ENCODE measurements around the gene TLK2.
"Not testable (repeated sequence)": the region's sequence is repeated elsewhere in the genome, so short reads cannot be mapped to it uniquely, and the experiment has no call there.

The TLK2 gene

DNA sequence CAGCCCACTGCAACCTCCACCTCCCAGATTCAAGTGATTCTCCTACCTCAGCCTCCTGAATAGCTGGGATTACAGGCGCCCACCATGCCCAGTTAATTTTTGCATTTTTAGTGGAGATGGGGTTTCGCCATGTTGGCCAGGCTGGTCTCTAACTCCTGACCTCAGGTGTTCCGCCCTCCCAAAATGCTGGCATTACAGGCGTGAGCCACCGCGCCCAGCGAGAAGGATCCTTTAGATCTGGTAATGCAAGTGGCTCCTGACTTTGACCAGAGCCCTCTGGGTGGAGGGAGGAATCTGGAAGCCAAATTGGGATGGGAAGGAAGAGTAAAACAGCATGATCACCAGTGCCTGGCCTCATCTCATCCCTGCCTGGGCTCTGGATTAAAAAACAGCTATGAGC lies 13.4 kb upstream of the TLK2 start:
- H3K4me2 ChIP-seq (ENCODE audit: low read length) = not testable (repeated sequence)

DNA sequence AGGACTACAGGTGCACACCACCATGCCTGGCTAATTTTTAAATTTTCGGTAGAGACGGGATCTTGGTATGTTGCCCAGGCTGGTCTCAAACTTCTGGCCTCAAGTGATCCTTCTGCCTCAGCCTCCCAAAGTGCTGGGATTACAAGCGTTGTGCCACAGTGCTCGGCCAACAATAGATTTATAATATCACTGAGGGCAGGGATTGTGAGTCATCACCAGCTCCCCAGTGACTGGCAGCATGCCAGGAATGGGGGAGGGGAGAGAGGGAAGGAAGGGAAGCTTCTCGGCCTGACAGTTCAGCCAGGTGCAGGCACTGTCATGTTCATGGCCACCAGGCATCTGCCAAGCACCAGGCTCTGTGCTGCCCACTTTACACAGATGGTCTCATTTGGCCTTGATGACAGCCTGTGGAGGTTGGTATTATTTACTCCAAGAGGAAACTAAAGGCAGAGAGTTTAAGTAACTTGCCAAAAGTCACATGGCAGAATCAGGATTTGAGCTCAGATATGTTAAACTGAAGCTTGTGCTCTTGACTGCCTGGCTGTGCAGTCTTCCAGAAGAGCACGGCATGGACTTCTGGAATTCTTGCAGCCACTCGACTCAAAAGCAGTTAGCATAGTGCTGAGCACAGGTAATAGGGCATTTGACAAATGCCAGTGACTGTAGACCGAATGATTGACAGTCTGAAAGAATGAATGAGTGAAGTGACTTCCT lies 7.8 kb upstream of the TLK2 start:
- H3K27me3 ChIP-seq (ENCODE audit: control insufficient read depth, insufficient read depth, low read length); H3K4me1 ChIP-seq (ENCODE audit: control insufficient read depth, insufficient read depth, low read length); H3K36me3 ChIP-seq (ENCODE audit: insufficient read depth, low read length); H3K9me3 ChIP-seq (replicated peaks; ENCODE audit: low read length); H3K4me3 ChIP-seq (ENCODE audit: low read length); H3K9ac ChIP-seq (ENCODE audit: low read depth, low read length); H3K4me2 ChIP-seq (ENCODE audit: low read length): not testable (repeated sequence)

More for the DNA sequence above, 13.4 kb upstream of the TLK2 start:
- H3K4me3 ChIP-seq (ENCODE audit: low read length); H3K36me3 ChIP-seq (ENCODE audit: insufficient read depth, low read length); H3K4me1 ChIP-seq (ENCODE audit: control insufficient read depth, insufficient read depth, low read length); H3K9me3 ChIP-seq (replicated peaks; ENCODE audit: low read length); H3K27me3 ChIP-seq (ENCODE audit: control insufficient read depth, insufficient read depth, low read length); H3K9ac ChIP-seq (ENCODE audit: low read depth, low read length): not testable (repeated sequence)

DNA sequence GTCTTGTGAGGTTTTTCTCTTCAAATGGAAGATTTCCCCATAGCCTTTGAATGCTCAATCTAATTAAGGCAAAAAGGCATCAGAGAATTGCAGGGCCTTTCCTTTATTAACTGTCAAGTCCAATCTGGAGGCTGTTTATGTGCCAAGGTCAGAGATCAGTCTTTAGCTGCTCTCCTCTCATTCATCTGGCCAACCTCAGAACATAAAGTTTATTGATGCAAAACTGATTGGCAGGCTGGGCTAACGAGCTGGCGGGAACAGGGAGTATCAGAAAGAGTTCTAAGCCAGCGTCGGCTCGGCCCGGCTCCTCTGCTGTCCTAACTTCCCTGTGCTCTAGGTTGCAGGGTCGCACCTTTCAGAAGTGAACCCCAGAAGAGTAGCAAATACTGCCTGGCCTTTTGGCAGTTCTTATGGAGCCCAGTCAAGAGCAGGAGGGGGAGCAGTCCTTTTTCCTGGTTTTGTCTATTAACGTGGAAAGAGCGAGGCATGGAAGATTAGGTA lies 7.2 kb upstream of the TLK2 start:
- not testable (repeated sequence) for H3K9ac ChIP-seq (ENCODE audit: low read depth, low read length); H3K36me3 ChIP-seq (ENCODE audit: insufficient read depth, low read length); H3K4me2 ChIP-seq (ENCODE audit: low read length); H3K27me3 ChIP-seq (ENCODE audit: control insufficient read depth, insufficient read depth, low read length); H3K4me3 ChIP-seq (ENCODE audit: low read length); H3K9me3 ChIP-seq (replicated peaks; ENCODE audit: low read length); H3K4me1 ChIP-seq (ENCODE audit: control insufficient read depth, insufficient read depth, low read length)

DNA sequence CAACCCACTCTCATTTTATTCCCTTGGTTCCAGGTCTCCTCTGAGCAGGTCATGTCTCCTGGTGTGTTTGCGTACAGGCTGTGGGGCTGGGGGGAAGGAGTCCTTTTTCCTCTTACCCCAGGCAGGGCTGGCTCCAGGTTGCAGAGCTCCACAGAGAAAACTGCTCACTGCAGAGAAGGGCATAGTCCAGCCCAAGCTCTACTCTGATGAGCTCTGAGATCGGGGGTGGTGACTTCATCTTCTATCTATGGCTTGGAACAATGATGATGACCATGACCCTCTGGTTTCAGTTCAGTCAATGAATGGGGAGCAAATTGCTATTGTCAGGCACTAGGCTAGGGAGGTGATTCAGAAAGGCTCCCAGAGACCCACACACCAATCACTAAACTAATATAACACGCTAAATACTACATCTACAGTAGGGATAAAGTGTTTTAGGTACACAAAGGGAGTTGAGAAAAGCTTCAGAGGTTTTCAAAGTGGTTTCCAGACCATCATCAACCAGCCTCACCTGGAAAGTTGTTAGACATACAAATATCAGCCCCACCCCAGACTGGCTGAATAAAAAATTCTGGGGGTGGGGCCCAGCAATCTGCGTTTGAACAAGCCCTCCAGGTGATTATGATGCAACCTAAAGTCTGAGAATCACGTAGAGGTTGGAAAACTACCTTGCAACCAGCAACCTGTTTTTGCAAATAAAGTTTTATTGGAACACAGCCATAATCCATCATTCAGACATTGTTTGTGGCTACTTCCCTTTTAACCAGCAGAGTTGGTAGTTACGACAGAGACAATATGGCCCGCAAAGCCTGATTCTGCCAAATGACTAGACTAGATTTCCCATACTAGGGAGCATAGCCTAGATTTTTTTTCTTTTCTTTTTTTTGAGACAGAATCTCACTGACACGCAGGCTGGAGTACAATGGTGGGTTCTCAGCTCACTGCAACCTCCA lies 5.3 kb upstream of the TLK2 start:
- H3K4me2 ChIP-seq (ENCODE audit: low read length); H3K9me3 ChIP-seq (replicated peaks; ENCODE audit: low read length); H3K27me3 ChIP-seq (ENCODE audit: control insufficient read depth, insufficient read depth, low read length); H3K4me3 ChIP-seq (ENCODE audit: low read length); H3K9ac ChIP-seq (ENCODE audit: low read depth, low read length); H3K4me1 ChIP-seq (ENCODE audit: control insufficient read depth, insufficient read depth, low read length); H3K36me3 ChIP-seq (ENCODE audit: insufficient read depth, low read length): not testable (repeated sequence)

DNA sequence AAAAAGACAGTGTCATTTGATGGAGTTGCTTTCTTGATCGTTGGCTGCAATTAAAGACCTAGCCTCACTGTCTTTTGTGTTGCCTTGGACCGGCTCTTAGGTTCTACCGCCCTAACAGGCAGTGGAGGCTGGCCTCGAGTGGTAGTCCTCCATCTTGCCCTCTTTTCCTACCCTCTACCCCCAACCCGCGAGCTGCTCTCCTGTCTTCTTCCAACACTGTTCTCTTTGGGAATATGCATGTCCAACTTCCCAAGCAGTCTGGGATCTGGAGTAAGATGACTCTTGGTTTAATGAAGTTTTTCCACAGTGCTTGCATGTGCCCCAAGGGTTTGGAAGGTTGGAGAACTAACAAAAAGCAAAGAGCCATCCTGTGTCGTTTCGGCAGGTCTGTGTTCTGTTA lies 1.5 kb upstream of the TLK2 start:
- Histone ChIP-seq H3K9ac (ENCODE audit: low read depth, low read length) (peak overlapping the region; percentile 89), H3K4me3 (ENCODE audit: low read length) (peak overlapping the region; percentile 74), H3K4me2 (ENCODE audit: low read length) (peak overlapping the region; percentile 92)
- H3K4me1 ChIP-seq (ENCODE audit: control insufficient read depth, insufficient read depth, low read length); H3K9me3 ChIP-seq (replicated peaks; ENCODE audit: low read length); H3K36me3 ChIP-seq (ENCODE audit: insufficient read depth, low read length); H3K27me3 ChIP-seq (ENCODE audit: control insufficient read depth, insufficient read depth, low read length): not testable (repeated sequence)

DNA sequence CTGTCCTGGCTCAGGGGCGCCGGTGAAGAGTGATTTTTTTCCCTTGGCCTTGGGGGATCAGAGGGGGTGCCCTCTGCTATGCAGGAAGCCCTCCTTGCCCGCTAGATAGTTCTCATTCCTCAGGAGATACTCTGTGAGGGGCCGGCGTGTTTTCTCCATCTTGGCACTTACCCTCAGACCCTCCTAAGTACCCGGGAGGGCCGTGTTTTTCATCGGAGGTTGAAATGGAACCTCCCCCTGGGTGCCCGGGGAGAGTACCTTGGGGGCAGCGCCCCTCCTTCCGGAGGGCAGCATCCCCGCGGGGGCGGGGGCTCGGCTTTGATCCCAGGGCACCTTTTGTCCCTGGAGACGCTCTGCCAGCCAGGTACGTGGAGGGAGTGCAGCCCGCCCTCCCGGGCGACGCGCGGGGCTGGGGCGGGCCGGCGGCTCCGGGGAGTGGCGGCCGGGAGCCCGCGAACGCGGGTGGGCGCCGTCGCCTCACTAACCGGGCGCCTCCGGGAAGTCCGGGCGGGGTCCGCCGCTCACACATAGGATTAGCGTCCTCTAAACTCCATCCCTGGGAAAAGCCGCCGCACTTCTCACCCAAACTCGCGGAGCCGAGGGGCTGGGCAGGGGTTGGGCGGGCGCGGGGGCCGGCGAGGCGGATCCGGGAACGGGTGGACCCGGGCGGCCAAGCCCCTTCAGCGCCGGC lies 762 bp upstream of the TLK2 start:
- not testable (repeated sequence) for H3K36me3 ChIP-seq (ENCODE audit: insufficient read depth, low read length); H3K27me3 ChIP-seq (ENCODE audit: control insufficient read depth, insufficient read depth, low read length); H3K4me1 ChIP-seq (ENCODE audit: control insufficient read depth, insufficient read depth, low read length); H3K9me3 ChIP-seq (replicated peaks; ENCODE audit: low read length)
- H3K4me2 ChIP-seq (ENCODE audit: low read length) = peak overlapping the region; percentile 92
- H3K9ac ChIP-seq (ENCODE audit: low read depth, low read length) = peak overlapping the region; percentile 89
- H3K4me3 ChIP-seq (ENCODE audit: low read length) = peak overlapping the region; percentile 74

DNA sequence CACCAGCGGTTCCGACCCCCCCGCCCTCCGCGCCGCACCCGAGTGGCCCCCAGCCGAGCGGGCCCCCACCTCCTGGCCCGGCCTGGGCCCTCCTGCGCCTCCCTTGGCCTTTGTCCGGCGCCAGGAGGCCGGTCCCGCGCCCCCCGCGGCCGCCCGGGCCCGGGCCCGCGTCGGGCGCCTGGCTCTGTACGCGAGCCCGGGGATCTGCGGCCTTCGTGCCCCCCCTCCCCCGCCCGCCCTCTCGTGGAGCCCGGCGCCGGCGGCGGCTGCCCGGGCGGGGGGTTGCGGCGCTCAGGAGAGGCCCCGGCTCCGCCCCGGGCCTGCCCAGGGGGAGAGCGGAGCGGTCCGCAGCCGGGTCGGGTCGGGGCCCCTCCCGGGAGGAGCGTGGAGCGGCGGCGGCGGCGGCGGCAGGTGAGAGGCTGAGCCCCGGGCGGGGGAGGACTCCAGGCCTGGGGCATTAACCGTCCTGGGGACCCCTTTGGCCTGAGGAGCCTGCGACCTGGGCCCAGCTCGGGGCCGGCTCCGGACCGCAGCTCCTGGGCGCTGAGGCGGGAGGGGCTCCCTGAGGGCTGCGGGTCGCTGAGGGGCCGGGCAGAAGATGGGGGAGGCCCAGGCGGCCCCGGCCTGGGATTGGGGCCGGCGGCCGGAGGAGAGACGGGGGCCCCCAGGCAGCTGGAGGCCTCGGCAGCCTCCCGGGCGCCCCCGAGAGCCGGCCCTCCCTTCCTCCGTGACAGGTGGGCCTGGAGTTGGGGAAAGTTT lies 434 bp downstream of the TLK2 start:
- peak overlapping the region; percentile 96 for H3K9ac ChIP-seq (ENCODE audit: low read depth, low read length)

DNA sequence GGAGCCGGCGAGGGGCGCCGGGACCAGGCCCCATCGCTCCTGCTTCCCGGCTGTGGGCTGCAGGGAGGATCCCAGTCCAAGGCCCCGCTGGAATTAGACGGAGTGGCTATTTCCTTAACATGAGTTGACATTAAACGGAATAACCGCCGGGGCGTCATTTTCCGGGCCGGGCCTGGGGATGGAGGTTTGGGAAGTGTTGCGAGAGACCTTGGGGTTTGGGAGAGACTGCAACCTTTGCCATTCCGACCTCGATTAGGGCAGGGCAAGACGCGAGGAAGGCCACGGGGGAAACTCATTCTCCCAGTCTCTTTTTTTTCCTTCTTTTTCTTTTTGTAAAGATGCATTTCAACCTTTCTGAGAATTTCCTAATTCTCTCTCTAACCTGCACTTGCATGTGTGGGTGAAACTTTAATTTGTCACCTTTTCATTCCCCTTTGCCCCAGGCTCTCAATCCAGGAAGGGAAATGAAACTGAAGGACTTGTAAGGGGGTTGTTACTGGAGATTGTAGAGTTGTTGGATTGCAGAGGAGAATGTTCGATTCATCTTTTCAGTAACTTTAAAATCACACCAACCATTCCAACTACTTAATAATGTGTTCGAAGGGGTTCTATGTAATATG lies 1.1 kb downstream of the TLK2 start:
- H3K9me3 ChIP-seq (replicated peaks; ENCODE audit: low read length) = not testable (repeated sequence)

More for the DNA sequence above, 434 bp downstream of the TLK2 start:
- not testable (repeated sequence) for H3K4me1 ChIP-seq (ENCODE audit: control insufficient read depth, insufficient read depth, low read length); H3K27me3 ChIP-seq (ENCODE audit: control insufficient read depth, insufficient read depth, low read length); H3K9me3 ChIP-seq (replicated peaks; ENCODE audit: low read length); H3K36me3 ChIP-seq (ENCODE audit: insufficient read depth, low read length)
- Histone ChIP-seq H3K4me3 (ENCODE audit: low read length) (peak overlapping the region; percentile 81), H3K4me2 (ENCODE audit: low read length) (peak overlapping the region; percentile 73)

DNA sequence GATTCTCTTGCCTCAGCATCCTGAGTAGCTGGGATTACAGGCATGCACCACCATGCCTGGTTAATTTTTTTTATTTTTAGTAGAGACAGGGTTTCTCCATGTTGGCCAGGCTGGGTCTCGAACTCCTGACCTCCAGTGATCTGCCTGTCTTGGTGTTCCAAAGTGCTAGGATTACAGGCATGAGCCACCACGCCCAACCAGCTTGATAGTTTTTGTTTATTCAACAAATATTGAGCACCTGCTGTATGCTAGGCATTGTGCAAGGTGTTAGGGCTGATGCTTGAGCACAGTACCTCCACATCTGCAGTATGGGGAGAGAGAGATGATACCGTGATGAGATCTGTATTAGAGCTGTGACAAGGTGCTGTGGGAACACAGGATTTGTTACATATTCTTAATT lies 3.9 kb downstream of the TLK2 start:
- H3K9me3 ChIP-seq (replicated peaks; ENCODE audit: low read length); H3K9ac ChIP-seq (ENCODE audit: low read depth, low read length); H3K27me3 ChIP-seq (ENCODE audit: control insufficient read depth, insufficient read depth, low read length); H3K4me3 ChIP-seq (ENCODE audit: low read length); H3K4me1 ChIP-seq (ENCODE audit: control insufficient read depth, insufficient read depth, low read length); H3K4me2 ChIP-seq (ENCODE audit: low read length); H3K36me3 ChIP-seq (ENCODE audit: insufficient read depth, low read length): not testable (repeated sequence)

More for the DNA sequence above, 1.1 kb downstream of the TLK2 start:
- not testable (repeated sequence) for H3K36me3 ChIP-seq (ENCODE audit: insufficient read depth, low read length); H3K4me1 ChIP-seq (ENCODE audit: control insufficient read depth, insufficient read depth, low read length); H3K27me3 ChIP-seq (ENCODE audit: control insufficient read depth, insufficient read depth, low read length)
- H3K4me3 ChIP-seq (ENCODE audit: low read length) = peak overlapping the region; percentile 81
- peak overlapping the region; percentile 73 for H3K4me2 ChIP-seq (ENCODE audit: low read length)
- peak overlapping the region; percentile 96 for H3K9ac ChIP-seq (ENCODE audit: low read depth, low read length)

DNA sequence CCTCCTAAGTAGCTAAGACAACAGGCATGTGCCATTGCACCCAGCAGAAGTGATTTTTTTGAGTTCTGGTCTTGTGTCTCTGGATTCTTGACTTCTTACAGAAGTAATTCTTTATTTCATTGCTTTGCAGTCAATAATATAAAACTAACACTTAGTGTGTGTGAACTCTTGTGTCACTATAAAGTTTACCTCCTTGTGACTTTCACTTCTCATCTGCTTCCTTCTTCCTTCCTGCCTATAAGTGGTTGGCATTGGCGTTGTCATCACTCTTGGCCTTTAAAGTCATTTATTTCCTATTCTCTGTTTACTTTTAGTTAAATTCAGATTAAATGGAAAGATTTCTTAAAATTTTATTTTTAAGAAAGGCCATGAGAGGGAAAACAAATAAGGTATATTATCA lies 12.4 kb downstream of the TLK2 start:
- H3K9me3 ChIP-seq (replicated peaks; ENCODE audit: low read length); H3K27me3 ChIP-seq (ENCODE audit: control insufficient read depth, insufficient read depth, low read length); H3K36me3 ChIP-seq (ENCODE audit: insufficient read depth, low read length); H3K4me3 ChIP-seq (ENCODE audit: low read length); H3K9ac ChIP-seq (ENCODE audit: low read depth, low read length); H3K4me1 ChIP-seq (ENCODE audit: control insufficient read depth, insufficient read depth, low read length); H3K4me2 ChIP-seq (ENCODE audit: low read length): not testable (repeated sequence)
